HL-60 (cell line): ENCODE results near the gene KDM8.

Experiments used
- DNase-seq, 2 experiments: peaks; one replicate each; pipeline ENCODE4 v3.0.0-alpha.2; 2010 to 2020; ENCODE audit warnings: low read depth in 1 of 2, low spot score in 1 of 2
- H3K27ac ChIP-seq: fragments of 250-450 bp; sonication (Bioruptor Pico); replicated peaks from 2 replicates; pipeline ENCODE4 v1.5.1; 2020; ENCODE audit warnings: mild to moderate bottlenecking, moderate library complexity
- H3K27me3 ChIP-seq: fragments of 250-450 bp; sonication (Bioruptor Pico); 2 replicates; pipeline ENCODE4 v1.5.1; 2021; ENCODE audit warnings: mild to moderate bottlenecking, moderate library complexity; ENCODE audit not compliant: insufficient read depth, poor library complexity, severe bottlenecking
- H3K4me3 ChIP-seq: replicated peaks from 2 replicates; pipeline ENCODE4 v1.5.1; 2011; ENCODE audit warnings: mild to moderate bottlenecking, control low read depth, low read length; ENCODE audit not compliant: insufficient read depth
- CTCF ChIP-seq: IDR thresholded peaks from one replicate; pipeline ENCODE4 v1.5.1; 2011; ENCODE audit warnings: low read length, control low read depth, inconsistent platforms; ENCODE audit not compliant: insufficient read depth
- GABPA ChIP-seq: IDR thresholded peaks from 2 replicates; pipeline ENCODE4 v1.6.1; 2012; ENCODE audit warnings: low read depth
- POLR2AphosphoS5 ChIP-seq: IDR thresholded peaks from 2 replicates; pipeline ENCODE4 v1.6.1; 2012; ENCODE audit warnings: low read depth
- REST ChIP-seq: IDR thresholded peaks from 2 replicates; pipeline ENCODE4 v1.6.1; 2012; ENCODE audit warnings: low read depth; ENCODE audit not compliant: insufficient replicate concordance
- SPI1 ChIP-seq: IDR thresholded peaks from 2 replicates; pipeline ENCODE4 v1.6.1; 2012; ENCODE audit warnings: low read depth, mild to moderate bottlenecking, borderline replicate concordance

KDM8 gene

GRCh38 chr16:27235938-27236245 lies 32.6 kb downstream of the KDM8 start:
- Histone ChIP-seq H3K27me3 (no peaks in the 10 kb centered on the region), H3K27ac (no peak overlapping the region; the same call in 1 of the 2 replicates), H3K4me3 (no peak overlapping the region)
- no peak for DNase-seq
- TF ChIP-seq REST = no peak
- no peak for TF ChIP-seq GABPA
- no peak for TF ChIP-seq CTCF

- Histone ChIP-seq H3K27ac (peak overlapping the region; percentile 73), H3K27me3 (no peaks in the 10 kb centered on the region), H3K4me3 (no peak overlapping the region)
- TF ChIP-seq REST (no peak), GABPA (no peak), POLR2AphosphoS5 (no peak), CTCF (no peak), SPI1 (no peak)
- DNase-seq = no peak
Observed at GRCh38 chr16:27236635-27237218, 33.4 kb downstream of the KDM8 start.

GRCh38 chr16:27237219-27238015 lies 34.1 kb downstream of the KDM8 start:
- Histone ChIP-seq H3K27me3 (no peaks in the 10 kb centered on the region), H3K4me3 (no peak overlapping the region), H3K27ac (peak overlapping the region; percentile 73)
- 0 out of 2 replicates have a peak, but pooled peaks have one; percentile 52 for TF ChIP-seq POLR2AphosphoS5
- peak; percentile 88 for TF ChIP-seq SPI1
- TF ChIP-seq REST = no peak
- peak in 1 of 2 experiments; percentile 67 for DNase-seq
